AG08396 (cell line): ENCODE measurements around the gene CIB4.
"Not testable (repeated sequence)": the region's sequence is repeated elsewhere in the genome, so short reads cannot be mapped to it uniquely, and the experiment has no call there.

Experiments
- DNase-seq: peaks from one replicate; pipeline ENCODE4 v3.0.0; 2012; ENCODE audit warnings: low spot score, mixed read lengths

The CIB4 gene

GRCh38 chr2:26568076-26568890, 72.9 kb downstream of the CIB4 start:
- no peak for DNase-seq

- no peak for DNase-seq
Observed at GRCh38 chr2:26567534-26567933, 73.6 kb downstream of the CIB4 start.

GRCh38 chr2:26566731-26567130, 74.4 kb downstream of the CIB4 start:
- not testable (repeated sequence) for DNase-seq

GRCh38 chr2:26566081-26566375, 75.1 kb downstream of the CIB4 start:
- no peak for DNase-seq

GRCh38 chr2:26564121-26564644, 77.0 kb downstream of the CIB4 start:
- DNase-seq = no peak

- no peak for DNase-seq
Observed at GRCh38 chr2:26563686-26564085, 77.5 kb downstream of the CIB4 start.

- no peak for DNase-seq
Observed at GRCh38 chr2:26562811-26563645, 78.1 kb downstream of the CIB4 start.

GRCh38 chr2:26561918-26562810, 79.0 kb downstream of the CIB4 start:
- peak; percentile 56 for DNase-seq

GRCh38 chr2:26561376-26561775, 79.8 kb downstream of the CIB4 start:
- no peak for DNase-seq

GRCh38 chr2:26560892-26561291, 80.3 kb downstream of the CIB4 start:
- DNase-seq = no peak

- DNase-seq = no peak
Observed at GRCh38 chr2:26559556-26559955, 81.6 kb downstream of the CIB4 start.

- DNase-seq = no peak
Observed at GRCh38 chr2:26559044-26559405, 82.1 kb downstream of the CIB4 start.

GRCh38 chr2:26558271-26559043, 82.7 kb downstream of the CIB4 start:
- no peak for DNase-seq

- DNase-seq = no peak
Observed at GRCh38 chr2:26557244-26557925, 83.8 kb downstream of the CIB4 start.

GRCh38 chr2:26556309-26557243, 84.6 kb downstream of the CIB4 start:
- DNase-seq = no peak

GRCh38 chr2:26555246-26556133, 85.7 kb downstream of the CIB4 start:
- DNase-seq = no peak

GRCh38 chr2:26552641-26553374, 88.4 kb downstream of the CIB4 start:
- DNase-seq = no peak
